Hepatic stellate cell (primary cell): Measurements from ENCODE around the gene PI4K2A.
"Not testable (repeated sequence)": the region's sequence is repeated elsewhere in the genome, so short reads cannot be mapped to it uniquely, and the experiment has no call there.

Experiments used
- DNase-seq: peaks from one replicate; pipeline ENCODE4 v3.0.0; 2011; ENCODE audit warnings: low spot score

PI4K2A gene

GRCh38 chr10:97632949-97633884 lies 7.3 kb upstream of the PI4K2A start, which contains the start of gene MORN4:
Gene MORN4, minus strand, starts transcription at chr10:97633500. Its CDS starts 13,847 bp downstream, at chr10:97619653.
- DNase-seq = peak; percentile 96

GRCh38 chr10:97633921-97634320 lies 6.5 kb upstream of the PI4K2A start:
- no peak for DNase-seq

DNA sequence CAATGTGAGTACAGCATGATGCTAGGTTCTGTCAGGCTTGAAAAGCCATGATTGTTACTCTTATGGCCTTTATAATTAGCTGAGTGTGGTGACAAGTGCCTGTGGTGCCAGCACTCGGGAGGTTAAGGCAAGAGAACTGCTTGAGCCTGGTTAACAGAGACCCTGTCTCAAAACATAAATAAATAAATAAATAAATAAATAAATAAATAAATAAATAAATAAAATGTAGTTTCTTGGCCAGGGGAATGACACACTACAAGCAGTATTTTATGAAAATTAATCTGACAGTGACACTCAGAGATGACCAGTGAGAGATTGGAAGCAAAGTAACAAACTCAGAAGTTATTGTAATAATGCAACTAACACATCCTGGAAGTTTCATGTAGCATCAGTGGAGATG lies 4.9 kb upstream of the PI4K2A start:
- no peak for DNase-seq

- not testable (repeated sequence) for DNase-seq
Observed at GRCh38 chr10:97639090-97639489, 1.4 kb upstream of the PI4K2A start.

DNA sequence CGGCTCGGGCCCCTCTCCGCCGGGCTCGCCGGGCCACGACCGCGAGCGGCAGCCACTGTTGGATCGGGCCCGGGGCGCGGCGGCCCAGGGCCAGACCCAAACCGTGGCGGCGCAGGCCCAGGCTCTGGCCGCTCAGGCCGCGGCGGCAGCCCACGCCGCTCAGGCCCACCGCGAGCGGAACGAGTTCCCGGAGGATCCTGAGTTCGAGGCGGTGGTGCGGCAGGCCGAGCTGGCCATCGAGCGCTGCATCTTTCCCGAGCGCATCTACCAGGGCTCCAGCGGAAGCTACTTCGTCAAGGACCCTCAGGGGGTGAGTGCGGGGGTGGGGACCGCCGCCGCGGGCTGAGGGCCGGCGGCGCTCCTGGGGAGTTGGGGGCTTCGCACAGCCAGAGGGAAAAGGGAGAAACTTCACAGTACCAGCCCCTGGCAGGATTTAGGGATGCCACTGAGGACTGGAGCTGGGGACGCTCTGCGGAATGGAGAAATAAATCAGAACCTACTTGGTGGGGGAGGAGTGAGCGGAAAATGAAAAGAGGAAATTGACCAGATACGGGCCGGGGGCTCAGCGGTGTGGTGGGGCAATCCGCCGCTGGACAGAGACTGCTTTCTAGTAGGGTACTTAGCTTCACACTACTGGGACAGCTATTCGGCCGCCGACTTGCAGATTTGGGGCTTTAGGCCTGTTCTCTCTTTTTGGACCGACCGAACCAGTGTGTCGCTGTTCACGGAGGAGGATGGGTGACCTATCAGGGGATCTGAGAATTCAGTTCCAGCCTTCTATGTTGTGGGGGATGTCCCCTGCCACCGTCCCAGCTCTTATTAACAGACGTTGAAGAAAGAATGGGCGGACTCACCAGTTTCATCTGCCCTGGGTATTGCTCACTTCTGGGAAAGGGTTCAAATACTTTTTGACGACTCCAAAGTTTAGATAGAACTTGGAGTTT lies 669 bp downstream of the PI4K2A start:
- DNase-seq = peak; percentile 71

- not testable (repeated sequence) for DNase-seq
Observed at GRCh38 chr10:97642471-97643159, 2.1 kb downstream of the PI4K2A start.

DNA sequence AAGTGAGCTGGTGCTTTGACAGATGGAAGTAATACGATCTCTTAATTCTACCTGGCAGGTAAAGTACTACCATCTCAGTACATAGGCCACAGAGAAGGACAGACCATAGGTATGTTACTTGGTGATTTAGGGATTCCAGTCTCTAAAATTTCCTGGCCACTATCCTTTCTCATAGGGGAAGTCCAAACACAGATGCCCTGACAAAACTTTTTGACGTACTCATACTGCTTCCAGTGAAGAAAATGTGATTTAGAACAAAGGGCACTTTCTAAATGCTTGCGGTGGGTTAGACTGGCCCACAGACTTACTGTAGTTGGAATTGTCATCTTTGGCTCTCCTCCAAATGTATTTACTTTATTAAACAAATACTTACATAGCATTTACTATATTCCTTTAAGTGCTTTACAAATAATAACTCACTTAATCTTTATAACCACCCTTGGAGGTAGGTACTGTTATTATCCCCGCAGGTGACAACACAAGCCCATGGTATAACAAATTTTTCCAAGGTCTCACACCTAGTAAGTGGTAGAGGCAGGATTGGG lies 3.0 kb downstream of the PI4K2A start:
- no peak for DNase-seq

DNA sequence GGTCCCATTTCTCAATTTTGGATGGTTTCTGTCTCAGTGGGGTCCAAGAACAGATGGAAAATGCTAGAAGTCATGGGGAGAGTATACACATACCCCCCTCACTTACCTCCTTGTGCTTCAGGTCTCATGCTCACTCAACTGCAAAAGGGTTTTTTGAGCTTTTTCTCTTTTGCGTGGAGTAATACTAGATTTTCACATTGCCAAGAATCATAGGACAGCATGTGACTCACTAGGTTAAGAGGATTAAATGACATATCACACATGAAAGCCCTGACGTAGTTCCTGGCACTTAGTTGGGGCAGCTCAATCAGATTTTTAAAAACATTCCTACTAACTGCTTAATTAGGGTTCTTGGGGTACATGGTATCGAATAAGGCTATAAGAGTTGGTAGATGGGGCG lies 4.5 kb downstream of the PI4K2A start:
- no peak for DNase-seq

DNA sequence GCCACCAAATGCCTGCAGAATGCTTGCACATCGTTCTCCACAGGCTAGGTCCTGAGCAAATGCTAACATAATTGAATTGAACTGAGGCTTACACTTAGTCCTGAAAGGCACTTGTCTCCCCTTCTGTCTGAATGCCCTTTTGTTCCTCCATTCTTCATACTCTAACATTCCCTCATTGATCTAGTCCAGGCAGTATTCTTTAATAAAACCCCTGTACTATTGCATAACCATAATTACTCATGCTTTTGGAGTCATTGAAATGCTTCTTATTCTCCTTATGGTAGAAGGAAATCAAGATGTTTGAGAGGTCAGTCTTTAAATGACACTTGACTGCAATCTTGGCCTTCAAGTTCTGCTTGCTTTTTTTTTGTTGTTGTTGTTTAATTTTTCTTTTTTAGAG lies 7.1 kb downstream of the PI4K2A start:
- peak; percentile 32 for DNase-seq

DNA sequence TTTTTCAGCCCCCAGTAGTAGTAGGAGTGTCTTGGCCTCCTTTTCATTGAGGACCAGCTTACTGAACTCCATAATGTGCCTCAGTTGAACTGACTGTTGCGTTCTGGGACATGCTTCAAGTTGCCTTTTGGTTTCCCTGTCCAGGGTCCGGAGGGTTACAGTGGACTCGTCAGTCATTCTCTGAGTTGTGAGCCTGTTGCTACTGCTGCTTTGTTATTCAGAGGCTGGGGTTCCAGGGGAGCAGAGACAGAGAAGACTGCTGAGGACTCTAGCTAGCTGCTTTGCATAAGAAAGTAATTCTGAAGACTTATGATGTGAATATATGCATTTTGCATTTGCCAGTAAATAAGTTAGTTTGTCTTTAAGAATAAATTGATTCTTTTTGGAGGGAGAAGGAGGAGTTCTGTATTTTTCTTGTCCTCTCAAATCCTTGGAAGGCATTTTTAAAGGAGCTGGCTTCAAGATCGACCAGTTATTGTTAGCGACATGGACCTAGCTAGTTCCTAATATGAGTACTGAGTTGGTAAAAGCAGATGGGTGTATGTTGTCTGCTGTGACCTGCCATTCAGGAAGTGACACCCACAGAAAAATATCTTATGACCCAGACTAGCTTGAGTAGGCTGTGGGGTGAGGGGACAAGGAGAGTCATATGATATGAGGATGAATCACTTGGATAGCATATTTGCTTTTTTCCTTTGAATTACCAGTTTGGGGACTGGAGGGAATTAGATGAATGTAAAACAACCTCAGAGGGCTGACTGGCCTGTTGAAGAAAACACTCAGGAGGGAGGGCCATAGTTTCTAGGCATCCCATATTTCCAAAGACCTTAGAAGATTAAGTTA lies 8.3 kb downstream of the PI4K2A start:
- peak; percentile 87 for DNase-seq

GRCh38 chr10:97649405-97649750 lies 8.9 kb downstream of the PI4K2A start:
- DNase-seq = not testable (repeated sequence)

GRCh38 chr10:97650726-97651125 lies 10.3 kb downstream of the PI4K2A start:
- no peak for DNase-seq

DNA sequence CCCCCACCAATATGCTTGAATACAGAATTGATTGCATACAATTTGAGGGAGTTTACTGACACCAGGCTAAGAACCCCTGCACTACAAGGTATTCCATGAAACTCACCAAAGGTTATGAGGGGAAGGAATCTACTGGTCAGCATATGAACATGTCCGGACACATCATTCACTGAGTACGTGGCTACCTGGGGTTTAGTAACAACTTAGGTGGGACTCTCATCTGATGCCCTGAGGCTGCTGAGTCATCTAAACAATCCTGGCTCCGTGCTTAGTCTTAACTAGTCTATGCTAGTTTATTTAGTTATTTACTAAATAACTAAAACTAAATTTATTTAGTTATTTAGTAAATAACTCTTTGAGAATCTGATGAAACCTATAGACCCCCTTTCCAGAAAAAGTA lies 11.3 kb downstream of the PI4K2A start:
- no peak for DNase-seq

DNA sequence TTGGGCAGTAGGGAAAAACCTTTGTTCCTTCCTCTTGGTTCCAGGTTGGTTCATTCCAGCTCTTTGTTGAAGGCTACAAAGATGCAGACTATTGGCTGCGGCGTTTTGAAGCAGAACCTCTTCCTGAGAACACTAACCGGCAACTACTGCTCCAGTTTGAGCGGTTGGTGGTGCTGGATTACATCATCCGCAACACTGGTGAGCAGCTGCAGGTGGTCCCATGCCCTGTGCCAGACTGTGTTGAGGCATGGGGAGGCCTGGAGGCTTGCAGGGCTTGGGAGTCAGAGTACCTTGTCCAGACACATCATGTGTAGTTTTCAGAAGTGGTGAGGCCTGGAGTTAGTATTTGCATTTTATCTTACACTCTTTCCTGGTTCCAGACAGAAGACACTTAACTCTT lies 16.3 kb downstream of the PI4K2A start:
- DNase-seq = no peak

DNA sequence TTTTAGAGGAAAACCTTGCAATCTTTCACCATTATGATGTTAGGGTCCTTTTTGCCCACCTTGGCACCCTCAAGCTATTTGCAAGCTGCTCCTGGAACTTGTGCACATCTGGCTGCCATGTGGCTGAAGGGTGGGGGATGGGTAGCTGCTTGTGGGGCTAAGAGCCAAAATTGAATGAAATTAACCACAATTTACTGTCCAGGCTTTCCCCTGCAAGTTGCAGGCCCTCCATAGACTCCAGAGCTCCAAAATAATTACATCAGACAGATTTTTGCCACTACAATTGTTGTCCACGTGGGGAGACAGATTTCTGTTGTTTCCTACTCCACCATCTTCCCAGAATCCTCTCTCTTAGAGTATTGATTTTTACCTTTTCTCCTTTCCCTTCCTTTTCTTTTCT lies 19.1 kb downstream of the PI4K2A start:
- no peak for DNase-seq

GRCh38 chr10:97664282-97664850 lies 23.9 kb downstream of the PI4K2A start:
- no peak for DNase-seq

DNA sequence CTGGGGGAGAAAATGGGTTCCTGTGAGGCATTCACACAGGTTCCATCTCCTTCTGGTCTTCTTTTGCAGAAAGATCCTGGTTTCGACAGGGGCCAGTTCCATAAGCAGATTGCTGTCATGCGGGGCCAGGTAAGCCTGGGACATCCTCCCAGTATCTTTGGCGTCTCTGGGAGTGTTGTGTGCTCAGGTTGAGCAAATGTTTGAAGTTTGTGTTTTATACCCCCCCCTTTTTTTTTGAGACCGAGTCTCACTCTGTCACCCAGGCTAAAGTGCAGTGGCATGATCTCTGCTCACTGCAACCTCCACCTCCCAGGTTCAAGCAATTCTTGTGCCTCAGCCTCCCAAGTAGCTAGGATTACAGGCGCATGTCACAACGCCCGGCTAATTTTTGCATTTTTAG lies 26.5 kb downstream of the PI4K2A start:
- DNase-seq = no peak

DNA sequence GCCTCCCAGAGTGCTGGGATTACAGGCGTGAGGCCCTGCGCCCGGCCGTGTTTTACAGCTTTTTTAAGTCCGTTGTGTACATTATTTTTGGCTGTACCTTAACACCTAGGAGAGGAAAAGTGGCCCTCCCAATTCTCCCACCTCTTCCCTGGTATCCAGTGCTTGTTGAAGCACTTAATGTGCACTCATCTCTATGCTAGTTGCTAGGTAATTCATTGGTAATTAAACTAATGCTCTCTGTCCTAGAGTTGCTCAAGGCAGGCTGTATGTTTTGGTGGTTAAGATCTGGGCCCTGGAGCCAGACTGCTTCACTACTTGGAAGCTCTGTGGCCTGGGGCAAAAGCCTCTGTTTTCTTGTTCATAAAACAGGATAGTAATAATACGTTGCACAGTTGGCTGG lies 27.0 kb downstream of the PI4K2A start:
- DNase-seq = no peak

DNA sequence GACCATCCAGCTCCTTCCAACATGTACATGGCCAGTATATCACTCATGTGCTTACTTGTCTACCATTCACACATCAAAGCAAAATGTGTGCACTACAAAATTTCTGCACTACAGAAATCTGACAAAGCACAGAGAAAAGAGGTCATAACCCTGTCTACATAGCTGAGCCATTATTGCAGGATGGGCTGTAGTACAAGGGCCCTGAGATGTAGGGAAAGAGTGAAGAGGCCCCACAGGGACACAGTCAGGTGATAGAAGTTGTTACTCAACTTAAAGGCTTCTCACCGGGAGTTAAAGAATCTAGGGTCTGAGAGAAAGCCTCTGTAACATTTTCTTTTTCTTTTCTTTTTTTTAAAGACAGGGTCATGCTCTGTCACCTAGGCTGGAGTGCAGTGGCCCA lies 29.1 kb downstream of the PI4K2A start:
- DNase-seq = no peak

- no peak for DNase-seq
Observed at GRCh38 chr10:97673736-97674525, 33.5 kb downstream of the PI4K2A start.
